KMS-11 (cell line): Measurements from ENCODE around the gene UQCRHL.
"Not testable (repeated sequence)": the region's sequence is repeated elsewhere in the genome, so short reads cannot be mapped to it uniquely, and the experiment has no call there.

Experiments used
- H2AFZ ChIP-seq: fragments of 200-600 bp; sonication (generic); 2 replicates; pipeline ENCODE4 v1.6.1; 2016; ENCODE audit warnings: antibody characterized with exemption, mixed run types, low read depth
- H3K27ac ChIP-seq: fragments of 200-600 bp; sonication (generic); 2 replicates; pipeline ENCODE4 v1.6.1; 2016; ENCODE audit warnings: mild to moderate bottlenecking, mixed run types
- H3K27me3 ChIP-seq: fragments of 200-600 bp; sonication (generic); 2 replicates; pipeline ENCODE4 v1.6.1; 2017; ENCODE audit warnings: mild to moderate bottlenecking, low read depth, mixed run types, moderate library complexity; ENCODE audit not compliant: insufficient read depth
- H3K36me3 ChIP-seq: fragments of 200-600 bp; sonication (generic); 2 replicates; pipeline ENCODE4 v1.6.1; 2017; ENCODE audit warnings: mild to moderate bottlenecking, mixed run types; ENCODE audit not compliant: insufficient read depth
- H3K4me1 ChIP-seq: fragments of 200-600 bp; sonication (generic); 2 replicates; pipeline ENCODE4 v1.6.1; 2016; ENCODE audit warnings: mild to moderate bottlenecking, low read depth, mixed run types; ENCODE audit not compliant: poor library complexity, severe bottlenecking
- H3K4me2 ChIP-seq: fragments of 200-600 bp; sonication (generic); 2 replicates; pipeline ENCODE4 v1.7.0; 2016; ENCODE audit warnings: mild to moderate bottlenecking, mixed run types
- H3K4me3 ChIP-seq: fragments of 200-600 bp; sonication (generic); IDR thresholded peaks from 2 replicates; pipeline ENCODE4 v1.6.1; 2017; ENCODE audit warnings: low read depth, low read length, mixed read lengths; ENCODE audit not compliant: insufficient read depth
- H3K79me2 ChIP-seq: fragments of 200-600 bp; sonication (generic); 2 replicates; pipeline ENCODE4 v1.6.1; 2016; ENCODE audit warnings: low read depth, mixed run types; ENCODE audit not compliant: insufficient read depth
- H3K9ac ChIP-seq: fragments of 200-600 bp; sonication (generic); 2 replicates; pipeline ENCODE4 v1.6.1; 2016; ENCODE audit warnings: mild to moderate bottlenecking, mixed run types
- H4K20me1 ChIP-seq: fragments of 200-600 bp; sonication (generic); 2 replicates; pipeline ENCODE4 v1.6.1; 2016; ENCODE audit warnings: mild to moderate bottlenecking, mixed run types; ENCODE audit not compliant: insufficient read depth
- TF ChIP-seq, protein P1 (sequence below): fragments of 200-600 bp; sonication (generic); conservative IDR thresholded peaks from 2 replicates; pipeline ENCODE4 v1.6.1; 2017; ENCODE audit warnings: low read depth, mild to moderate bottlenecking, antibody characterized with exemption, low read length, moderate library complexity, mixed read lengths

Gene UQCRHL

DNA sequence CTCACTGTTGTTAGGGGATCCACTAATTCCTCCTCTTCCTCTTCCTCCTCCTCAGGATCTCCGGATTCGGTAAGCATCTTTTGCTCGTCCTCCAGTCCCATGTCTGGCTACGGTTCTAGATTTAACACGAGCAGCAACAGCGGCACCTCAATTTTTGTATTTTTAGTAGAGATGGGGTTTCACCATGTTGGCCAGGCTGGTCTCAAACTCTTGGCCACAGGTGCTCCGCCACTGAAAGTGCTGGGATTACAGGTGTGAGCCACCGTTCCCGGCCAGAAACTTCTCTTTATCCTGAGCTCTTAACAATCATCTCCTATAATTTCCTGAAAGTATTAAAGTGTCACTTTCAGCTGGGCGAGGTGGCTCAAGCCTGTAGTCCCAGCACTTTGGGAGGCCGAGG is at the start of gene UQCRHL:
UQCRHL (minus strand) TSS at position 101 of the 400 bp plus-strand sequence; CDS start at position 101, 0 bp downstream.
- H3K27me3 ChIP-seq, H3K27ac ChIP-seq, H3K9ac ChIP-seq, H4K20me1 ChIP-seq, H3K4me1 ChIP-seq, H2AFZ ChIP-seq, H3K4me2 ChIP-seq, H3K4me3 ChIP-seq, H3K79me2 ChIP-seq, H3K36me3 ChIP-seq: not testable (repeated sequence)

DNA sequence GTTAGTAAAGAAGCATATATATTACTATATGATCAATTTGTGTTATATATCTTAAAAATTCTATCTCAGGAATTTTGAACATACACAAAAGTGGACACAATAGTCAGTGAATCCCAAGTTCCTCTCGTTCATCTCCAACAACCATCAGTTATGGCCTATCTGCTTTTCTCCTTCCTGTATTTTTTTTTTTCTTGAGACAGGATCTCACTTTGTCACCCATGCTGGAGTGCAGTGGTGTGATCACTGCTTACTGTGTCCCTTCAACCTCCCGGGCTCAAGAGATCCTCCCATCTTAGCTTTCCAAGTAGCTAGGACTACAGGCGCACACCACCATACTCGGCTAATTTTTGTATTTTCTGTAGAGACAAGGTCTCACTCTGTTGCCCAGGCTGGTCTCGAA is 49.4 kb upstream of the UQCRHL start:
- Histone ChIP-seq H4K20me1 (peaks cover 48% of the 10 kb centered on the region), H3K4me2 (no peak overlapping the region), H3K79me2 (peaks cover 100% of the 10 kb centered on the region)

DNA sequence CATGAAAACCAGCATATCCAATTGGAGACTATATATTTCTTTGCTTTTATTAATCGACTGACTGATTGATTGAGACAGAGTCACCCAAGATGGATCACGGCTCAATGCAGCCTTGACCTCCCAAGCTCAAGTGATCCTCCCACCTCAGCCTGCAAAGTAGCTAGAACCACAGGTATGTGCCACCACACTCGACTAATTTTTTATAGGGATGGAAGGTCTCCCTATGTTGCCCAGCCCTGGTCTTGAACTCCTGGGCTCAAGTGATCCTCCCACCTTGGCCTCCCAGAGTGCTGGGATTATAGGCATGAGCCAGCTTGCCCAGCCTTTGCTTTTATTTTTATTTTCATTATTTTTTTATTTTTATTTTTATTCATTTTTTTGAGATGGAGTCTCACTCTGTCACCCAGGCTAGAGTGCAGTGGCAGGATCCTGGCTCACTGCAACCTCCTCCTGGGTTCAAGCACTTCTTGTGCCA is 45.4 kb upstream of the UQCRHL start:
- Histone ChIP-seq H3K4me2 (peak overlapping the region; percentile 91), H3K36me3 (no peaks in the 10 kb centered on the region), H4K20me1 (peaks cover 37% of the 10 kb centered on the region), H3K79me2 (peaks cover 100% of the 10 kb centered on the region), H3K4me1 (peaks cover 63% of the 10 kb centered on the region), H3K27me3 (no peaks in the 10 kb centered on the region), H3K4me3 (no peak overlapping the region), H3K27ac (no peak overlapping the region; the same call in 1 of the 2 replicates), H2AFZ (no peak overlapping the region), H3K9ac (no peak overlapping the region)
- TF ChIP-seq, protein P1, sequence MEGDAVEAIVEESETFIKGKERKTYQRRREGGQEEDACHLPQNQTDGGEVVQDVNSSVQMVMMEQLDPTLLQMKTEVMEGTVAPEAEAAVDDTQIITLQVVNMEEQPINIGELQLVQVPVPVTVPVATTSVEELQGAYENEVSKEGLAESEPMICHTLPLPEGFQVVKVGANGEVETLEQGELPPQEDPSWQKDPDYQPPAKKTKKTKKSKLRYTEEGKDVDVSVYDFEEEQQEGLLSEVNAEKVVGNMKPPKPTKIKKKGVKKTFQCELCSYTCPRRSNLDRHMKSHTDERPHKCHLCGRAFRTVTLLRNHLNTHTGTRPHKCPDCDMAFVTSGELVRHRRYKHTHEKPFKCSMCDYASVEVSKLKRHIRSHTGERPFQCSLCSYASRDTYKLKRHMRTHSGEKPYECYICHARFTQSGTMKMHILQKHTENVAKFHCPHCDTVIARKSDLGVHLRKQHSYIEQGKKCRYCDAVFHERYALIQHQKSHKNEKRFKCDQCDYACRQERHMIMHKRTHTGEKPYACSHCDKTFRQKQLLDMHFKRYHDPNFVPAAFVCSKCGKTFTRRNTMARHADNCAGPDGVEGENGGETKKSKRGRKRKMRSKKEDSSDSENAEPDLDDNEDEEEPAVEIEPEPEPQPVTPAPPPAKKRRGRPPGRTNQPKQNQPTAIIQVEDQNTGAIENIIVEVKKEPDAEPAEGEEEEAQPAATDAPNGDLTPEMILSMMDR = no peak

More for the DNA sequence above, 49.4 kb upstream of the UQCRHL start:
- H3K27me3 ChIP-seq = no peaks in the 10 kb centered on the region
- TF ChIP-seq, protein P1 = no peak
- no peak overlapping the region for H3K9ac ChIP-seq
- no peaks in the 10 kb centered on the region for H3K36me3 ChIP-seq
- H3K4me1 ChIP-seq = peaks cover 46% of the 10 kb centered on the region
- no peak overlapping the region for H3K4me3 ChIP-seq
- H3K27ac ChIP-seq = no peak overlapping the region
- no peak overlapping the region for H2AFZ ChIP-seq

DNA sequence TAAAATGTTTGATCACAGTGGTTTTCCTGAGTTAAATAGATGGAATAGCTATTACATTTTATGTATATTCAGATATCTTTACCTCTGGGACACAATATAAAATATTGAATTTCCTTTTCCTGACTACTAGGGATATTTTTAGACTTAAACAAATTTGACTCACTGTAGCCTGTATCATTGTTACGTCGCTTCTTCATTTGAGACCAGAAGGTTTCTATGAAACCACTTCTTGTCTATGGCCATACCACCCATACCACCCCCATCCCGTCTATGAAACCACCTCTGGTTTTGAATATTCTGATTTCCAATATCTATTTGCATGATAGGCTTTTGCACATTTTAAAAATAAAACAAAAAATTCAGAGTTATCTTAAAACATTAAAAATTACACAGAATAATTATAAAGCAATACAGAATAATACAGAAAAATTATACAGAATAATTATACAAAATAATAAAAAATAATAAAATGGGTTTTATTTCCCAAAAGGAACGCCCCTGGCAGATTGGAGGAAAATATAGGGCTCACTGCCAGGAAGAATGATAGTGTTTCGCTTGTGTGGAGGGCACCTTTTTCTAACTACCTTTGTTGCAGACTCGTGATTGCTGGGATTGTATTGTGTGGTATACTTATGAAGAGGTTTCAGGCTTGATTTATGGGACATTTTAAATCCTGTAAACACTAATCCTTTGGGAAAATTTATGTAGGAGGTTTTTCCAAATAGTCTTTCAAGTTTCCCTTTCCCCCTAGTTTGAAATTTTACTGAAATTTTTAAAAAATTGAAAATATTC is 44.8 kb upstream of the UQCRHL start:
- Histone ChIP-seq H3K27ac (peak overlapping the region; percentile 88; the same call in 1 of the 2 replicates), H3K4me1 (peaks cover 62% of the 10 kb centered on the region), H2AFZ (no peak overlapping the region), H3K27me3 (no peaks in the 10 kb centered on the region), H3K9ac (peak overlapping the region; percentile 25; the same call in 1 of the 2 replicates), H3K79me2 (peaks cover 95% of the 10 kb centered on the region), H4K20me1 (peaks cover 36% of the 10 kb centered on the region), H3K4me2 (peak overlapping the region; percentile 91), H3K4me3 (peak overlapping the region; percentile 19), H3K36me3 (no peaks in the 10 kb centered on the region)
- TF ChIP-seq, protein P1 = no peak
